Testis (tissue), 3 donors: ENCODE results near the gene CEP78. TPM values are rescaled to one million over a fixed set of nuclear protein-coding genes. Genes with fewer than 3 reads are reported as not detected.

ENCODE experiments used
- DNase-seq: peaks from one replicate; pipeline ENCODE4 v3.0.0-alpha.2; 2019
- H3K27ac ChIP-seq, 2 donors: fragments of 200-600 bp; sonication (generic); one replicate each; pipeline ENCODE4 v1.5.1; 2019
- H3K27me3 ChIP-seq: fragments of 200-600 bp; sonication (generic); one replicate; pipeline ENCODE4 v1.5.1; 2019
- H3K36me3 ChIP-seq: fragments of 200-600 bp; sonication (generic); one replicate; pipeline ENCODE4 v1.5.1; 2017; ENCODE audit warnings: low read depth; ENCODE audit errors: missing control alignments
- H3K4me1 ChIP-seq: fragments of 200-600 bp; sonication (generic); one replicate; pipeline ENCODE4 v1.5.1; 2019
- H3K4me3 ChIP-seq, 2 donors: fragments of 200-600 bp; sonication (generic); one replicate each; pipeline ENCODE4 v1.5.1; 2017 to 2019
- H3K9me3 ChIP-seq: fragments of 200-600 bp; sonication (generic); one replicate; pipeline ENCODE4 v1.5.1; 2017
- CTCF ChIP-seq, 3 experiments: fragments of 450-650 bp in 2 of 3; fragments of 200-600 bp in 1 of 3; sonication (generic) in 1 of 3; IDR thresholded peaks; one replicate each; pipeline ENCODE4 v1.5.1; 2016 to 2019; ENCODE audit warnings: antibody characterized with exemption in 3 of 3, mild to moderate bottlenecking in 2 of 3, moderate library complexity in 1 of 3
- POLR2A ChIP-seq: fragments of 450-650 bp; IDR thresholded peaks from one replicate; pipeline ENCODE4 v1.6.1; 2017; ENCODE audit warnings: antibody characterized with exemption, mild to moderate bottlenecking, moderate library complexity
- WGBS, 2 donors: methylation state at CpG; one replicate each; pipeline ENCODE4 v1.1.5; 2018; 5-methylcytosine and 5-hydroxymethylcytosine counted together
- intact Hi-C: fragments of 100-400 bp; cut with DNase I; formaldehyde crosslinking; loops from one replicate; pipeline ENCODE4 v1.15.1; 2023; ENCODE audit warnings: low total_unique reads
- polyA plus RNA-seq: library from polyadenylated mRNA; stranded (reverse); fragments of 350-450 nt; fragmentation: Illumina TruSeq; extraction: RNeasy Lipid Tissue Mini Kit (QIAGEN cat#74804); gene quantifications from one replicate; pipeline ENCODE4 v1.2.3, GENCODE V29; 2014; ENCODE audit warnings: low read depth, low replicate concordance; ENCODE audit not compliant: insufficient read depth
- total RNA-seq, 2 donors: library from RNA; depleted of rRNA; stranded (reverse); fragments of >200 nt; gene quantifications; one replicate each; pipeline ENCODE4 v1.2.3, GENCODE V29; 2016

The CEP78 gene
- total and polyA plus RNA-seq, 3 donors from 2014 or later: 28.2 to 50.2 (median 37.4) TPM

- TF ChIP-seq CTCF (IDR thresholded peaks at IDR 0.05): no peak
- H3K27me3 ChIP-seq: no peaks in the 10 kb centered on the region
- no peak overlapping the region for H3K4me3 ChIP-seq
- 79 to 81% methylated on average over 4 of the region's 4 CpGs for WGBS, 2 donors
- no peak overlapping the region for H3K27ac ChIP-seq
- H3K4me1 ChIP-seq: peaks cover 4% of the 10 kb centered on the region
- intact Hi-C loops: no loop called here
- H3K36me3 ChIP-seq: no peaks in the 10 kb centered on the region
- no peaks in the 10 kb centered on the region for H3K9me3 ChIP-seq
- no peak for DNase-seq
These were observed 85.1 kb downstream of the CEP78 start for GRCh38 chr9:78320875-78321496.

GRCh38 chr9:78321505-78321904, 85.6 kb downstream of the CEP78 start:
- TF ChIP-seq POLR2A (no peak), CTCF (IDR thresholded peaks at IDR 0.05) (no peak)
- H3K9me3 ChIP-seq: no peaks in the 10 kb centered on the region
- H3K4me3 ChIP-seq: no peak overlapping the region
- WGBS, 2 donors: 91% methylated on average over 7 of the region's 7 CpGs
- no peaks in the 10 kb centered on the region for H3K27me3 ChIP-seq
- peaks cover 4% of the 10 kb centered on the region for H3K4me1 ChIP-seq
- no peak overlapping the region for H3K27ac ChIP-seq
- intact Hi-C loops: no loop called here
- no peak for DNase-seq
- no peaks in the 10 kb centered on the region for H3K36me3 ChIP-seq

- intact Hi-C loops: no loop called here
- Histone ChIP-seq H3K9me3 (no peaks in the 10 kb centered on the region), H3K4me1 (peaks cover 4% of the 10 kb centered on the region), H3K4me3 (no peak overlapping the region), H3K27ac (no peak overlapping the region), H3K36me3 (no peaks in the 10 kb centered on the region), H3K27me3 (no peaks in the 10 kb centered on the region)
- 84 to 89% methylated on average over 10 of the region's 10 CpGs for WGBS, 2 donors
- DNase-seq: no peak
- no peak for TF ChIP-seq POLR2A
- TF ChIP-seq CTCF (IDR thresholded peaks at IDR 0.05): no peak
These were observed 88.3 kb downstream of the CEP78 start for GRCh38 chr9:78324068-78324650.

- Histone ChIP-seq H3K4me1 (peaks cover 4% of the 10 kb centered on the region), H3K4me3 (no peak overlapping the region), H3K27me3 (no peaks in the 10 kb centered on the region), H3K36me3 (no peaks in the 10 kb centered on the region), H3K9me3 (no peaks in the 10 kb centered on the region), H3K27ac (no peak overlapping the region)
- intact Hi-C loops: no loop called here
- WGBS, 2 donors: 93 to 96% methylated on average over 8 of the region's 8 CpGs
- TF ChIP-seq POLR2A: no peak
- no peak for TF ChIP-seq CTCF (IDR thresholded peaks at IDR 0.05)
- no peak for DNase-seq
These were observed 88.8 kb downstream of the CEP78 start for GRCh38 chr9:78324682-78325081.

- H3K27me3 ChIP-seq: no peaks in the 10 kb centered on the region
- no peaks in the 10 kb centered on the region for H3K9me3 ChIP-seq
- H3K27ac ChIP-seq: no peak overlapping the region
- WGBS, 2 donors: 23 to 42% methylated on average over 6 of the region's 6 CpGs
- no peak overlapping the region for H3K4me3 ChIP-seq
- peaks cover 4% of the 10 kb centered on the region for H3K4me1 ChIP-seq
- H3K36me3 ChIP-seq: no peaks in the 10 kb centered on the region
- intact Hi-C loops: no loop called here
- no peak for TF ChIP-seq CTCF (IDR thresholded peaks at IDR 0.05)
- TF ChIP-seq POLR2A: no peak
- peak; percentile 48 for DNase-seq
These were observed 89.5 kb downstream of the CEP78 start for GRCh38 chr9:78325343-78325742.
